H1 (cell line): Measurements from ENCODE around the gene RCBTB2.

Experiments
- CBX5 ChIP-seq: fragments of 300-800, 300-1000 bp; sonication (generic); IDR thresholded peaks from 2 replicates; pipeline ENCODE4 v1.7.1; 2016; ENCODE audit warnings: antibody characterized with exemption, low read length, low read depth
- EZH2 ChIP-seq: fragments of 200-600 bp; sonication (generic); IDR thresholded peaks from 2 replicates; pipeline ENCODE4 v1.7.1; 2012; ENCODE audit warnings: low read depth, mild to moderate bottlenecking, moderate library complexity, low read length, inconsistent platforms; ENCODE audit not compliant: severe bottlenecking
- MAX ChIP-seq: IDR thresholded peaks from 2 replicates; pipeline ENCODE4 v1.6.1; 2012; ENCODE audit warnings: inconsistent platforms
- POLR2A ChIP-seq, 2 experiments: IDR thresholded peaks; 1 replicate in 1 of 2; 2 replicates in 1 of 2; pipeline ENCODE4 v1.6.1; 2011; ENCODE audit warnings: low read depth in 2 of 2, low read length in 2 of 2, mild to moderate bottlenecking in 2 of 2; ENCODE audit errors: control extremely low read depth in 1 of 2
- POLR2AphosphoS5 ChIP-seq: IDR thresholded peaks from 2 replicates; pipeline ENCODE4 v1.6.1; 2011; ENCODE audit warnings: low read depth, low read length
- TF ChIP-seq, protein P1 (sequence below), 3 experiments: IDR thresholded peaks; 1 replicate in 2 of 3; 2 replicates in 1 of 3; pipeline versions ENCODE4 v1.5.1 to v1.6.1; 2011; ENCODE audit warnings: low read length in 3 of 3, mild to moderate bottlenecking in 3 of 3, inconsistent platforms in 2 of 3, low read depth in 1 of 3, moderate library complexity in 1 of 3; ENCODE audit not compliant: insufficient read depth in 1 of 3; ENCODE audit errors: control extremely low read depth in 1 of 3

GRCh38 chr13:48443442-48444208 lies 89.3 kb downstream of the RCBTB2 start:
- TF ChIP-seq POLR2AphosphoS5, result no peak
- TF ChIP-seq POLR2A (IDR thresholded peaks at IDR 0.05; ENCODE audit: control extremely low read depth in 1 of 2, low read depth in 2 of 2, low read length in 2 of 2), result no peak
- TF ChIP-seq MAX, result no peak
- TF ChIP-seq, protein P1, sequence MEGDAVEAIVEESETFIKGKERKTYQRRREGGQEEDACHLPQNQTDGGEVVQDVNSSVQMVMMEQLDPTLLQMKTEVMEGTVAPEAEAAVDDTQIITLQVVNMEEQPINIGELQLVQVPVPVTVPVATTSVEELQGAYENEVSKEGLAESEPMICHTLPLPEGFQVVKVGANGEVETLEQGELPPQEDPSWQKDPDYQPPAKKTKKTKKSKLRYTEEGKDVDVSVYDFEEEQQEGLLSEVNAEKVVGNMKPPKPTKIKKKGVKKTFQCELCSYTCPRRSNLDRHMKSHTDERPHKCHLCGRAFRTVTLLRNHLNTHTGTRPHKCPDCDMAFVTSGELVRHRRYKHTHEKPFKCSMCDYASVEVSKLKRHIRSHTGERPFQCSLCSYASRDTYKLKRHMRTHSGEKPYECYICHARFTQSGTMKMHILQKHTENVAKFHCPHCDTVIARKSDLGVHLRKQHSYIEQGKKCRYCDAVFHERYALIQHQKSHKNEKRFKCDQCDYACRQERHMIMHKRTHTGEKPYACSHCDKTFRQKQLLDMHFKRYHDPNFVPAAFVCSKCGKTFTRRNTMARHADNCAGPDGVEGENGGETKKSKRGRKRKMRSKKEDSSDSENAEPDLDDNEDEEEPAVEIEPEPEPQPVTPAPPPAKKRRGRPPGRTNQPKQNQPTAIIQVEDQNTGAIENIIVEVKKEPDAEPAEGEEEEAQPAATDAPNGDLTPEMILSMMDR (IDR thresholded peaks at IDR 0.05; ENCODE audit: control extremely low read depth in 1 of 3, insufficient read depth in 1 of 3, low read depth in 1 of 3, low read length in 3 of 3), result no peak
- no peak for TF ChIP-seq CBX5
- no peak for TF ChIP-seq EZH2
